Neural cell (in vitro differentiated cells): ENCODE data around the gene GIPC2. TPM values are rescaled to one million over a fixed set of nuclear protein-coding genes. Genes with fewer than 3 reads are reported as not detected.

Source experiments
- H2AFZ ChIP-seq: fragments of 200-600, 300-800 bp; sonication (generic), shearing (Covaris generic); 2 replicates; pipeline ENCODE4 v1.6.0; 2014; ENCODE audit warnings: low read depth, mild to moderate bottlenecking, antibody characterized with exemption, low read length, moderate library complexity
- H3F3A ChIP-seq: fragments of 200-600 bp; shearing (Covaris generic); 2 replicates; pipeline ENCODE4 v1.6.1; 2016; ENCODE audit warnings: mild to moderate bottlenecking, moderate library complexity, mixed read lengths, antibody characterized with exemption, low read length; ENCODE audit not compliant: insufficient read depth, poor library complexity, severe bottlenecking
- H3K27ac ChIP-seq: fragments of 200-600, 300-800 bp; sonication (generic), shearing (Covaris generic); 2 replicates; pipeline ENCODE4 v1.5.1; 2014; ENCODE audit warnings: mild to moderate bottlenecking, low read length, moderate library complexity
- H3K27me3 ChIP-seq: fragments of 300-800, 200-600 bp; sonication (generic), shearing (Covaris generic); 2 replicates; pipeline ENCODE4 v1.6.0; 2014; ENCODE audit warnings: mild to moderate bottlenecking, low read depth, low read length, moderate library complexity; ENCODE audit not compliant: insufficient read depth
- H3K36me3 ChIP-seq: fragments of 300-800, 200-600 bp; sonication (generic), shearing (Covaris generic); 2 replicates; pipeline ENCODE4 v1.5.1; 2014; ENCODE audit warnings: mild to moderate bottlenecking, antibody characterized with exemption, low read length, moderate library complexity; ENCODE audit not compliant: insufficient read depth
- H3K4me2 ChIP-seq: fragments of 300-800, 200-600 bp; sonication (generic), shearing (Covaris generic); 2 replicates; pipeline ENCODE4 v1.6.0; 2014; ENCODE audit warnings: mild to moderate bottlenecking, low read length
- H3K4me3 ChIP-seq: fragments of 300-800, 200-600 bp; sonication (generic), shearing (Covaris generic); 2 replicates; pipeline ENCODE4 v1.5.1; 2014; ENCODE audit warnings: mild to moderate bottlenecking, low read length, moderate library complexity
- H3K79me2 ChIP-seq: fragments of 200-600 bp; shearing (Covaris generic); replicated peaks from 2 replicates; pipeline ENCODE4 v1.6.0; 2014; ENCODE audit warnings: mild to moderate bottlenecking, low read length, moderate library complexity; ENCODE audit not compliant: insufficient read depth
- H3K9ac ChIP-seq: fragments of 300-800, 200-600 bp; sonication (generic), shearing (Covaris generic); 2 replicates; pipeline ENCODE4 v1.6.1; 2016; ENCODE audit warnings: mild to moderate bottlenecking, low read length, mixed read lengths
- H3K9me2 ChIP-seq: fragments of 200-600 bp; shearing (Covaris generic); 2 replicates; pipeline ENCODE4 v1.6.1; 2016; ENCODE audit warnings: mild to moderate bottlenecking, low read length, mixed read lengths; ENCODE audit not compliant: insufficient read depth
- H3K9me3 ChIP-seq: fragments of 200-600, 300-800 bp; sonication (generic), shearing (Covaris generic); 2 replicates; pipeline ENCODE4 v1.6.1; 2016; ENCODE audit warnings: mild to moderate bottlenecking, mixed run types, low read length, moderate library complexity, mixed read lengths
- H4K20me1 ChIP-seq: fragments of 200-600 bp; shearing (Covaris generic); 2 replicates; pipeline ENCODE4 v1.6.1; 2016; ENCODE audit warnings: mild to moderate bottlenecking, mixed run types; ENCODE audit not compliant: insufficient read depth
- EP300 ChIP-seq: fragments of 450-650 bp; conservative IDR thresholded peaks from 2 replicates; pipeline ENCODE4 v1.6.1; 2014; ENCODE audit warnings: antibody characterized with exemption, mild to moderate bottlenecking, moderate library complexity; ENCODE audit not compliant: poor library complexity, severe bottlenecking
- EZH2 ChIP-seq: fragments of 200-600, 300-800 bp; shearing (Covaris generic), sonication (generic); IDR thresholded peaks from 2 replicates; pipeline ENCODE4 v1.6.1; 2014; ENCODE audit warnings: antibody characterized with exemption, low read length, borderline replicate concordance, mild to moderate bottlenecking; ENCODE audit not compliant: insufficient read depth, poor library complexity, severe bottlenecking
- MXI1 ChIP-seq: fragments of 450-650 bp; conservative IDR thresholded peaks from 2 replicates; pipeline ENCODE4 v1.6.1; 2014; ENCODE audit warnings: antibody characterized with exemption, mild to moderate bottlenecking; ENCODE audit not compliant: poor library complexity, severe bottlenecking
- POLR2AphosphoS5 ChIP-seq: IDR thresholded peaks from 2 replicates; pipeline ENCODE4 v1.6.1; 2012
- RAD21 ChIP-seq: fragments of 450-650 bp; conservative IDR thresholded peaks from 2 replicates; pipeline ENCODE4 v1.6.1; 2014; ENCODE audit warnings: antibody characterized with exemption, mild to moderate bottlenecking, moderate library complexity
- SMC3 ChIP-seq: fragments of 450-650 bp; conservative IDR thresholded peaks from 2 replicates; pipeline ENCODE4 v1.6.1; 2014; ENCODE audit warnings: antibody characterized with exemption, mild to moderate bottlenecking, moderate library complexity; ENCODE audit not compliant: poor library complexity
- TAF1 ChIP-seq: IDR thresholded peaks from 2 replicates; pipeline ENCODE4 v1.6.1; 2012; ENCODE audit warnings: low read depth
- polyA plus RNA-seq: library from polyadenylated mRNA; depleted of rRNA; stranded (reverse); fragments of >200 nt; gene quantifications from 2 replicates; pipeline ENCODE4 v1.2.3, GENCODE V29; 2014
- TF ChIP-seq, protein P1 (sequence below): fragments of 450-650 bp; IDR thresholded peaks from 2 replicates; pipeline ENCODE4 v1.5.1; 2014; ENCODE audit warnings: antibody characterized with exemption, mild to moderate bottlenecking, moderate library complexity; ENCODE audit not compliant: poor library complexity, severe bottlenecking
- TF ChIP-seq, protein P2 (sequence below): IDR thresholded peaks from 2 replicates; pipeline ENCODE4 v1.6.1; 2012; ENCODE audit warnings: borderline replicate concordance

GIPC2 gene
- polyA plus RNA-seq, 1 donor from 2014 or later = 1.3 TPM

DNA sequence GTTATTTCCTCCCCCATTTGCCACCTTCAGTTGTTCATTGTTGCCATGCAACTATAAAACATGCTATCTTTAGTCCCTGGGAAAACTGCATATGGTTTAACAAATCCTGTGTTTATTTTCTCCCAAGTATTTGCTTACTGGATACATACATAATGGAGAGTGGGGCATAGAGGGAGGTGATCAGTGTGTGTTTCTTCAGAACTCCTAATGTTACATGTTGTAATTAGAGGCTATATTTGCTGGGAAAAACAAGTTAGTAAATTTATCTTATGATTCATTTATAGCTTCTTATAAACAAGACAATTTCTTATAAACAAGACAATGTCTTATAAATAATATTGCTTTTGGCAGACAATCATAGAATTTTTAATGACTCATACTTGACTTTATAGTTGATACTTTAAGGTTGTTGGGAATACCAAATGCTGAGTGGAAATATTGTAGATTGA is 7.3 kb upstream of the GIPC2 start:
- TF ChIP-seq, protein P1, sequence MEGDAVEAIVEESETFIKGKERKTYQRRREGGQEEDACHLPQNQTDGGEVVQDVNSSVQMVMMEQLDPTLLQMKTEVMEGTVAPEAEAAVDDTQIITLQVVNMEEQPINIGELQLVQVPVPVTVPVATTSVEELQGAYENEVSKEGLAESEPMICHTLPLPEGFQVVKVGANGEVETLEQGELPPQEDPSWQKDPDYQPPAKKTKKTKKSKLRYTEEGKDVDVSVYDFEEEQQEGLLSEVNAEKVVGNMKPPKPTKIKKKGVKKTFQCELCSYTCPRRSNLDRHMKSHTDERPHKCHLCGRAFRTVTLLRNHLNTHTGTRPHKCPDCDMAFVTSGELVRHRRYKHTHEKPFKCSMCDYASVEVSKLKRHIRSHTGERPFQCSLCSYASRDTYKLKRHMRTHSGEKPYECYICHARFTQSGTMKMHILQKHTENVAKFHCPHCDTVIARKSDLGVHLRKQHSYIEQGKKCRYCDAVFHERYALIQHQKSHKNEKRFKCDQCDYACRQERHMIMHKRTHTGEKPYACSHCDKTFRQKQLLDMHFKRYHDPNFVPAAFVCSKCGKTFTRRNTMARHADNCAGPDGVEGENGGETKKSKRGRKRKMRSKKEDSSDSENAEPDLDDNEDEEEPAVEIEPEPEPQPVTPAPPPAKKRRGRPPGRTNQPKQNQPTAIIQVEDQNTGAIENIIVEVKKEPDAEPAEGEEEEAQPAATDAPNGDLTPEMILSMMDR = no peak
- TF ChIP-seq MXI1 (no peak), EZH2 (no peak), RAD21 (no peak), SMC3 (no peak), TAF1 (no peak), POLR2AphosphoS5 (no peak), EP300 (no peak)
- TF ChIP-seq, protein P2, sequence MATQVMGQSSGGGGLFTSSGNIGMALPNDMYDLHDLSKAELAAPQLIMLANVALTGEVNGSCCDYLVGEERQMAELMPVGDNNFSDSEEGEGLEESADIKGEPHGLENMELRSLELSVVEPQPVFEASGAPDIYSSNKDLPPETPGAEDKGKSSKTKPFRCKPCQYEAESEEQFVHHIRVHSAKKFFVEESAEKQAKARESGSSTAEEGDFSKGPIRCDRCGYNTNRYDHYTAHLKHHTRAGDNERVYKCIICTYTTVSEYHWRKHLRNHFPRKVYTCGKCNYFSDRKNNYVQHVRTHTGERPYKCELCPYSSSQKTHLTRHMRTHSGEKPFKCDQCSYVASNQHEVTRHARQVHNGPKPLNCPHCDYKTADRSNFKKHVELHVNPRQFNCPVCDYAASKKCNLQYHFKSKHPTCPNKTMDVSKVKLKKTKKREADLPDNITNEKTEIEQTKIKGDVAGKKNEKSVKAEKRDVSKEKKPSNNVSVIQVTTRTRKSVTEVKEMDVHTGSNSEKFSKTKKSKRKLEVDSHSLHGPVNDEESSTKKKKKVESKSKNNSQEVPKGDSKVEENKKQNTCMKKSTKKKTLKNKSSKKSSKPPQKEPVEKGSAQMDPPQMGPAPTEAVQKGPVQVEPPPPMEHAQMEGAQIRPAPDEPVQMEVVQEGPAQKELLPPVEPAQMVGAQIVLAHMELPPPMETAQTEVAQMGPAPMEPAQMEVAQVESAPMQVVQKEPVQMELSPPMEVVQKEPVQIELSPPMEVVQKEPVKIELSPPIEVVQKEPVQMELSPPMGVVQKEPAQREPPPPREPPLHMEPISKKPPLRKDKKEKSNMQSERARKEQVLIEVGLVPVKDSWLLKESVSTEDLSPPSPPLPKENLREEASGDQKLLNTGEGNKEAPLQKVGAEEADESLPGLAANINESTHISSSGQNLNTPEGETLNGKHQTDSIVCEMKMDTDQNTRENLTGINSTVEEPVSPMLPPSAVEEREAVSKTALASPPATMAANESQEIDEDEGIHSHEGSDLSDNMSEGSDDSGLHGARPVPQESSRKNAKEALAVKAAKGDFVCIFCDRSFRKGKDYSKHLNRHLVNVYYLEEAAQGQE = no peak
- no peak overlapping the region for H2AFZ ChIP-seq
- no peaks in the 10 kb centered on the region for H3K9me3 ChIP-seq
- H3K27ac ChIP-seq = no peak overlapping the region
- no peak overlapping the region for H3K4me2 ChIP-seq
- H4K20me1 ChIP-seq = no peaks in the 10 kb centered on the region
- H3F3A ChIP-seq = no peaks in the 10 kb centered on the region
- H3K36me3 ChIP-seq = no peaks in the 10 kb centered on the region
- no peak overlapping the region for H3K4me3 ChIP-seq
- no peaks in the 10 kb centered on the region for H3K9me2 ChIP-seq
- no peaks in the 10 kb centered on the region for H3K27me3 ChIP-seq
- no peak overlapping the region for H3K9ac ChIP-seq
- H3K79me2 ChIP-seq = no peaks in the 10 kb centered on the region

DNA sequence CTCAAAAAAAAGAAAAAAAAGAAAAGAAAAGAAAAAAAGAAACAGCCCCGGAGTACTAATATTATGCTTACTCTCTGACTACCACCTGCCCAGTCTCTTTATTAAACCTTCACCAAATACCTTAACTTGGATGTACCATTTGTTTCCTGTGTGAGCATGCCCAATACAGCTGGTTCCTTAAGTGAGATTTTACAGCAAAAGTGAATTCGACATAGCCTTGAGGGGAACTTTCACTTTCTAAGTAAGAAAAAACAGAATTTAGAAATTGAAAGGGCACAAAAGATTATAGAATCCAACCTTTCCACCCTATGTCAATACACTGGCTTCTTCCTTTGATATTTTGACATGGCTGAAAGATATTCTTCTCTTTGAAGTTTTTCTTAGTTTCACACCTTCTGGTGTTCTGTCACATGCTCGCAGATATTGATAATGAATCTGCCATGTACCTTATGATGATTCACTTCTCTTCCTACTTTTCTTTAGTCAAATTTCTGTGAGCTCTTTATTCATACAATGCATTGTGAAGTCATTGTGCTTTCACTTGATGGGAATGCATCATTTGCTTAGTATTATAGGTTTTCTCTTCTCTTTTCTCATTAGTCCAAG is 5.2 kb upstream of the GIPC2 start:
- Histone ChIP-seq H3F3A (no peaks in the 10 kb centered on the region), H4K20me1 (no peaks in the 10 kb centered on the region), H3K4me2 (no peak overlapping the region), H3K9ac (no peak overlapping the region), H3K36me3 (no peaks in the 10 kb centered on the region), H2AFZ (no peak overlapping the region), H3K9me3 (no peaks in the 10 kb centered on the region), H3K79me2 (no peaks in the 10 kb centered on the region), H3K4me3 (no peak overlapping the region), H3K27me3 (peaks cover 13% of the 10 kb centered on the region), H3K9me2 (no peaks in the 10 kb centered on the region), H3K27ac (no peak overlapping the region)
- TF ChIP-seq EZH2 (no peak), POLR2AphosphoS5 (no peak), TAF1 (no peak), MXI1 (no peak), EP300 (no peak), RAD21 (no peak), SMC3 (no peak)
- TF ChIP-seq, protein P1 = no peak
- TF ChIP-seq, protein P2 = no peak
